ENCODE data around the gene COX19. TPM values are rescaled to one million over a fixed set of nuclear protein-coding genes. Genes with fewer than 3 reads are reported as not detected.

COX19 gene
- total and polyA plus RNA-seq, 2 of the 13 experiments (the other 11 are each of a cell fraction or from before 2014, with no cell fraction given), result 11.5 to 21.7 TPM

DNA sequence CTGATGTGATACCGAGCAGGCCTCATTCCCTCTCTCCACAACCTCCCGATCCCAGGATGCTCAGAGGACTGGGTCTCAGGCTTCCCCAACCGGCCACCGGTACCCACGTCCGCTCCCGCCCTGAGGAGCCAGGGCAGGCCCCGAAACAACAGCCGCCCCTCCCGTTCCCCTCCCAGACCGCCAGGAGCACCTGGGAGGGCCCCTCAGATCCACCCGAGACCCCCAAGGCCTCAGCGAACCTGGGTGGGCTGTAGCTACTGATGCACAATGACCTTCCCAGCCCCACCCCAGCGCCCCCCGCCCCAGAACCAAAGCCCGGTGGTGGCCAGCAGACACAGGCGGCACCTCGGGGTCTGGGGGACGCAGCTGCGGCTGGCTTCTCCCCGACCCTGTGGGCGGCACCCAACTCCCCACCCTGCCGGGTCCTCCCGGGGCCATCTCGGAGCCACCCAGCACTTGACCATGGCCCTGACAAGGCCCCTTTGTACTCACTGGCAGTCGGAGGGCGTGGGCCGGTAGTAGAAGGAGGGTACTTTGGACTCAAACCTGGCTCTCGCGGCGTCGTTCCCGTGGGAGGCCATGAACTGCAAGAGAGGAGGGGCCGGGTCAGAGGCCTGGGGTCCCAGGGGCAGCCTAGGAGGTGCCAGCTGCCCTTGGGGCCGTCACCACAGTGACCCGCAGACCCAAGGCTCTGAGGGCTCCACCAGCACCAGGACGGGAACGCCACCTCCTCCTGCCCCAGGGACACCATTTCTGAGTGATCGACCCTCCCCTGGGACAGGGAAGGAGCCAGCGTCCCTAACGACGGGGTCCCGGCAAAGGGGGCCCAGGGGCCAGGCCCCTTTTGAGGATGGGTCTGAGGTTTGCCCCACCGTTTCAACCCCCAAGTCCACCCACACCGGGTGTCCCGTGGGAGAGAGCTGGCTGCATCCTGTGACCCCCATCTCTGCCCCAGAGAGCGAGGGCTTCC lies 49.0 kb downstream of the COX19 start (continued):
- TF ChIP-seq XRCC5 (optimal IDR thresholded peaks at IDR 0.05; ENCODE audit: low read length), result no peak
- TF ChIP-seq ZSCAN22 (CRISPR knock-in tag; IDR thresholded peaks at IDR 0.05), result no peak
- no peak for TF ChIP-seq ZNF143 (CRISPR knock-in tag; IDR thresholded peaks at IDR 0.05)
- TF ChIP-seq, protein P1, sequence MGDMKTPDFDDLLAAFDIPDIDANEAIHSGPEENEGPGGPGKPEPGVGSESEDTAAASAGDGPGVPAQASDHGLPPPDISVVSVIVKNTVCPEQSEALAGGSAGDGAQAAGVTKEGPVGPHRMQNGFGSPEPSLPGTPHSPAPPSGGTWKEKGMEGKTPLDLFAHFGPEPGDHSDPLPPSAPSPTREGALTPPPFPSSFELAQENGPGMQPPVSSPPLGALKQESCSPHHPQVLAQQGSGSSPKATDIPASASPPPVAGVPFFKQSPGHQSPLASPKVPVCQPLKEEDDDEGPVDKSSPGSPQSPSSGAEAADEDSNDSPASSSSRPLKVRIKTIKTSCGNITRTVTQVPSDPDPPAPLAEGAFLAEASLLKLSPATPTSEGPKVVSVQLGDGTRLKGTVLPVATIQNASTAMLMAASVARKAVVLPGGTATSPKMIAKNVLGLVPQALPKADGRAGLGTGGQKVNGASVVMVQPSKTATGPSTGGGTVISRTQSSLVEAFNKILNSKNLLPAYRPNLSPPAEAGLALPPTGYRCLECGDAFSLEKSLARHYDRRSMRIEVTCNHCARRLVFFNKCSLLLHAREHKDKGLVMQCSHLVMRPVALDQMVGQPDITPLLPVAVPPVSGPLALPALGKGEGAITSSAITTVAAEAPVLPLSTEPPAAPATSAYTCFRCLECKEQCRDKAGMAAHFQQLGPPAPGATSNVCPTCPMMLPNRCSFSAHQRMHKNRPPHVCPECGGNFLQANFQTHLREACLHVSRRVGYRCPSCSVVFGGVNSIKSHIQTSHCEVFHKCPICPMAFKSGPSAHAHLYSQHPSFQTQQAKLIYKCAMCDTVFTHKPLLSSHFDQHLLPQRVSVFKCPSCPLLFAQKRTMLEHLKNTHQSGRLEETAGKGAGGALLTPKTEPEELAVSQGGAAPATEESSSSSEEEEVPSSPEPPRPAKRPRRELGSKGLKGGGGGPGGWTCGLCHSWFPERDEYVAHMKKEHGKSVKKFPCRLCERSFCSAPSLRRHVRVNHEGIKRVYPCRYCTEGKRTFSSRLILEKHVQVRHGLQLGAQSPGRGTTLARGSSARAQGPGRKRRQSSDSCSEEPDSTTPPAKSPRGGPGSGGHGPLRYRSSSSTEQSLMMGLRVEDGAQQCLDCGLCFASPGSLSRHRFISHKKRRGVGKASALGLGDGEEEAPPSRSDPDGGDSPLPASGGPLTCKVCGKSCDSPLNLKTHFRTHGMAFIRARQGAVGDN (CRISPR knock-in tag; IDR thresholded peaks at IDR 0.05), result peak; percentile 66
- TF ChIP-seq REST (IDR thresholded peaks at IDR 0.05; ENCODE audit: borderline replicate concordance in 1 of 2, low read depth in 1 of 2, low read length in 2 of 2), result no peak; a peak in 1 of 4 replicates
- no peak for TF ChIP-seq CREB3 (CRISPR knock-in tag; IDR thresholded peaks at IDR 0.05)
- TF ChIP-seq MED13 (CRISPR knock-in tag; IDR thresholded peaks at IDR 0.05), result peak; percentile 90
- TF ChIP-seq PHF20 (CRISPR knock-in tag; IDR thresholded peaks at IDR 0.05), result 0 out of 2 replicates have a peak, but pooled peaks have one; percentile 27
- peak; percentile 78 for TF ChIP-seq SPEN (CRISPR knock-in tag; IDR thresholded peaks at IDR 0.05; ENCODE audit: low read depth)
- peak; percentile 77; the same call in 1 of the 2 replicates for TF ChIP-seq PHF21A (CRISPR knock-in tag; IDR thresholded peaks at IDR 0.05)
- TF ChIP-seq ISX (CRISPR knock-in tag; conservative IDR thresholded peaks at IDR 0.05), result no peak
- peak; percentile 50; the same call in 1 of the 2 replicates for TF ChIP-seq POGZ (CRISPR knock-in tag; IDR thresholded peaks at IDR 0.05)
- peak; percentile 44 for TF ChIP-seq ERF (CRISPR knock-in tag; IDR thresholded peaks at IDR 0.05)
- no peak for TF ChIP-seq SIN3B (IDR thresholded peaks at IDR 0.05; ENCODE audit: low read length)
- TF ChIP-seq SSRP1 (CRISPR knock-in tag; IDR thresholded peaks at IDR 0.05), result no peak
- TF ChIP-seq ZNF264 (CRISPR knock-in tag; IDR thresholded peaks at IDR 0.05), result no peak
- no peak for TF ChIP-seq MTF1 (CRISPR knock-in tag; IDR thresholded peaks at IDR 0.05)
- TF ChIP-seq HNRNPLL (IDR thresholded peaks at IDR 0.05; ENCODE audit: low read depth, low read length, poor library complexity, severe bottlenecking), result peak; percentile 34
